IPS-18c (cell line): ENCODE data around the gene CACNA1B.
"Not testable (repeated sequence)": the region's sequence is repeated elsewhere in the genome, so short reads cannot be mapped to it uniquely, and the experiment has no call there.

Experiments used
- H3K4me3 ChIP-seq: 2 replicates; pipeline ENCODE4 v1.7.0; 2013; ENCODE audit warnings: low read depth, mild to moderate bottlenecking, low read length, moderate library complexity; ENCODE audit not compliant: insufficient read depth
- H3K9me3 ChIP-seq: one replicate; pipeline ENCODE4 v1.6.1; 2013; ENCODE audit warnings: mild to moderate bottlenecking, low read length, moderate library complexity; ENCODE audit not compliant: control insufficient read depth, insufficient read depth

CACNA1B gene

GRCh38 chr9:137877506-137878122 is at the start of gene CACNA1B:
TSS of gene CACNA1B (plus strand) at chr9:137877782. CDS start at chr9:137877934, 152 bp downstream.
- H3K4me3 ChIP-seq = peak within 1 kb of the TSS; percentile 63
- H3K9me3 ChIP-seq = not testable (repeated sequence)

GRCh38 chr9:137827908-137828526 is 49.6 kb upstream of the CACNA1B start:
- no peak overlapping the region for H3K4me3 ChIP-seq
- H3K9me3 ChIP-seq = no peaks in the 10 kb centered on the region

- Histone ChIP-seq H3K4me3 (no peak overlapping the region), H3K9me3 (no peaks in the 10 kb centered on the region)
These were observed 48.9 kb upstream of the CACNA1B start for GRCh38 chr9:137828527-137829259.

GRCh38 chr9:137829260-137829996 is 48.2 kb upstream of the CACNA1B start:
- H3K4me3 ChIP-seq = no peak overlapping the region
- H3K9me3 ChIP-seq = no peaks in the 10 kb centered on the region

DNA sequence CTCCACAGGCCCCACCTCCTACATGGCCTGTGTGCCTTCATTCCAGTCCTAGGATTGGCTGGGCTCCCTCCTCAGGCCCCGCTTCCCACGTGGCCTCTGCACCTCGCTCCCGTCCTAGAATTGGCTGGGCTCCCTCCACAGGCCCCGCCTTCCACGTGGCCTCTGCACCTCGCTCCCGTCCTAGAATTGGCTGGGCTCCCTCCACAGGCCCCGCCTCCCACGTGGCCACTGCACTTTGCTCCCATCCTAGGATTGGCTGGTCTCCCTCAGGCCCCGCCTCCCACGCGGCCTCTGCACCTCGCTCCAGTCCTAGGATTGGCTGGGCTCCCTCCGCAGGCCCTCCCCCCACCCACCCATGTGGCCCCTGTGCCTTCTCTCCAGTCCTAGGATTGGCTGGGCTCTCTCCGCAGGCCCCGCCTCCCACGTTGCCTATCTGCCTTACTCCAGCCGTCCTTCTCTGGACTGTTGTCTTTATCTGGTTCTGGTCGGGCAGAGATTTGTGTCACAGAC is 45.3 kb upstream of the CACNA1B start:
- no peak overlapping the region for H3K4me3 ChIP-seq
- no peaks in the 10 kb centered on the region for H3K9me3 ChIP-seq

DNA sequence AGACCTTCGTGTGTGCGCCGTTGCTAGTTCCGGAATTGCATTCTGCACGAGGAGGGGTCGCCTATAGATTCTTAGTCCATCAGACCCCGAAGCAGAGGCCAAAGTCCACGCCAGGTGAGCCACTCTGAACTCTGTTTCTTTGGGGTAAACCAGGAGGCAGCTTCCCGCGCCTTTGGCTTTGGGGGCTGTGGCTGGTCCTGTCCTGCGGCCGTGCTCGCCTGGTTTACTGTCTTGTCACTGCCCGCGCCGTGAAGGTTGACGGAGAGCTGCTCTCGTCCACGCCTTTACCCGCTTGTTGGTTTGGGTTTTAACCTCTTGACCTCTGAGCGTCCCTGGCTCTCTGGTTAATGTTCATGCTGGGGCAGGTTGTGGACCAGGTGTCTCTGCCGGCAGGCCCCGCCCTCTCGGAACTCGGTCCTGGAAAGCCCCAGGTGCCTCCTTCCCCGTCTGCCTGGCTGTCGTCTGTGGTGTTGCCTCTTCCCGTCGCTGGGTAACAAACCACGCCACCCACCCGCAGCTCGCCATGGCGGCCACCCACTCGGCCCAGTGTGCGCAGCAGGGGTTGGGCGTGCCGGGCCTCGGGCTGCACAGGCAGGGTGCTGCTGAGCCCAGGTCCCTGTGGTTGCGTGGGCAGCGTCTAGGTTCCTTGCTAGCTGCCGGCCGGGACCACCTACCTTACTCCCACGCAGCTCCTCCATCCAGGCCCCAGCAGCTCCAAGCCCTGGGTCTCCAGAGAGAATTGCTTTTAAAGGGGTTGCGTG is 44.6 kb upstream of the CACNA1B start:
- no peaks in the 10 kb centered on the region for H3K9me3 ChIP-seq

DNA sequence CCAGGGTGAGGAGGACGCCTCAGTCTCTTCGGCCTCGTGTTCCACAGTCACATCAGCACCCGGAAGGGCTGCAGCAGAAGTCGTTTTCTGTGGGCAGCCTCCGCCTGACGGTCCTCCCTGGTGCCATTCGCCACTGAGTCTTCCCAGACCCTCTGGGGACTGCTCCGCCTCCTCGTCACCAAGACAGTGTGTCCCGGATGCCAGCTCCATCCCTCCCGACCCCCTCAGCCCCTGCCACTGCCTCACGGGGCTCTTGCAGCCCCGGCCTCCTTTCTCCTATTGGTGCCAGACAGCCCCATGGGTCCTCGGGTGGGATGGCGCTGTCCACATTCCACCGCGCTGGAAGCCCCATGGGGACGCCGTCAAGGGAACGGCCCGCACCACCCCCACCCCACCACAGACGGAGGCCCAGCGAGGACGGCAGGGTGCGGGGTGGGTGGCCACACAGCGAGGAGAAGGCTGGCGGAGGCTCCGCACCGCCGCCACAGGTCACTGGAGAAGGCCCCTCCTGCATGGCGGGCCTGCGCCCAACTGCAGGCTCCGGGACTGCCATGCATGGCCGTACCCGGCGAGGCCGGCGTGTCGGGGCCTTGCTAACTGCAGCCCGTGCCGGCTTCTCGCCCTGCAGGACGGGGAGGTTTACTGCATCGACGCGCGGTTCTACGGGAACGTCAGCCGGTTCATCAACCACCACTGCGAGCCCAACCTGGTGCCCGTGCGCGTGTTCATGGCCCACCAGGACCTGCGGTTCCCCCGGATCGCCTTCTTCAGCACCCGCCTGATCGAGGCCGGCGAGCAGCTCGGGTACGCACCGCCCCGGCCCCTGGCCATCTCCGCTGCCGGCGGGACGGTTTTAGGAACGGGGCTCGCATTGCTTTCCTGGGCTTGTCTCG is 43.6 kb upstream of the CACNA1B start:
- H3K9me3 ChIP-seq = no peaks in the 10 kb centered on the region
- H3K4me3 ChIP-seq = no peak overlapping the region

More for the DNA sequence above, 44.6 kb upstream of the CACNA1B start:
- no peak overlapping the region for H3K4me3 ChIP-seq

- H3K9me3 ChIP-seq = no peaks in the 10 kb centered on the region
- H3K4me3 ChIP-seq = no peak overlapping the region
These were observed 42.6 kb upstream of the CACNA1B start for GRCh38 chr9:137834846-137835546.

GRCh38 chr9:137836151-137836830 is 41.3 kb upstream of the CACNA1B start:
- Histone ChIP-seq H3K4me3 (no peak overlapping the region), H3K9me3 (peaks cover 2% of the 10 kb centered on the region)

GRCh38 chr9:137836831-137837241 is 40.7 kb upstream of the CACNA1B start:
- H3K9me3 ChIP-seq = peaks cover 2% of the 10 kb centered on the region
- no peak overlapping the region for H3K4me3 ChIP-seq

DNA sequence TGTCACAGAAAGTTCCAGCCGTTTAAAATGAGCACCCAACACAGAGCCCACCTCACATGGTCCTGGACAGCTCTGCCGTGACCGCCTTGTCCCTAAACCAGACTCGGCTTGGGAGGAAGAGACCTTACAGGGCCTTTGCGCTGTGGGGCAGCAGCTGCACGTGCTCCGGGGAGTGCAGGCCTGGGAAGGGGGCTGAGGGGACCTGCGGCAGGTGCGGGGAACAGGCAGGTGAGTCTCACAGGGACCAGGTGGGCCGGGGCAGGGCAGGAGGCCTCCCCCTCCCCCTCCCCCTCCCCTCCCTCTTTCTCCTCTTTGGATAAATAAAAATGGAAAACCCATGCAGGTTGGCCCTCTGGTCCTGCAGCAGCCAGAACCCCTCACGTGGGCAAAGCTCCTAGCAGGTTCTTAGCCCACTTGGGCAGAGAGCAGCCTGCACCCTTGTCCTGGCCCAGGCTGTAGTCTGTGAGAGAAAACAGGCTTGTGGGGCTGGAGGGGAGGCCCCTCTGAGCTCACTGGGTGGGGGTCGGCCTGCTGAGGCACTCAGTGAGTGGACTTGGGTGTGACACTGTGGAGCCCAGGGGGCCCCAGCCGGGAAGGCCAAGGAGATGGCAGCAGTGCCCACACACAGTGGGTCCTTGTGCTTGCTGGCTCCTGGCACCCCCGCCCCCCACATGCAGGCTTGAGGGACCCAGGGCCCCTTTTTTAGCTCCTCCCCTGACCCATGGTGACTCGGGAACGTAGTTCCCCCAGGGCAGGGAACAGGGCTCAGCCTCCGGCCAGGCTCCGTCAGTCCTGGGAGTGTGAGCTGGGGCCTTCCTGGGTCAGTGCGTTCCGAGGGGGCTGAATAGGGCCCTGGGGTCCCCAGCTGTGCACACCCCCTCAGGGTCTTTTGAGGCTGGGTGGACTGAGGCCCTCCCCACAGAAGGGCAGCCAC is 40.0 kb upstream of the CACNA1B start:
- H3K4me3 ChIP-seq = no peak overlapping the region
- peaks cover 2% of the 10 kb centered on the region for H3K9me3 ChIP-seq

- H3K9me3 ChIP-seq = peaks cover 2% of the 10 kb centered on the region
- no peak overlapping the region for H3K4me3 ChIP-seq
These were observed 39.0 kb upstream of the CACNA1B start for GRCh38 chr9:137838576-137838975.

GRCh38 chr9:137843355-137843754 is 34.2 kb upstream of the CACNA1B start:
- Histone ChIP-seq H3K4me3 (no peak overlapping the region), H3K9me3 (peaks cover 2% of the 10 kb centered on the region)
